T-cell (primary cell): ENCODE results near the gene SYNE4. TPM values are rescaled to one million over a fixed set of nuclear protein-coding genes. Genes with fewer than 3 reads are reported as not detected.

Source experiments
- ATAC-seq, 4 experiments: fragments of 200-7000 bp in 3 of 4; fragments of 150-1000 bp in 1 of 4; cut with Tn5 transposase; replicated peaks in 1 of 4; 1 replicate in 3 of 4; 2 replicates in 1 of 4; pipeline ENCODE4 v1.10.0; 2021; ENCODE audit warnings: moderate library complexity in 3 of 4, mild to moderate bottlenecking in 2 of 4, moderate number of reproducible peaks in 1 of 4
- CTCF ChIA-PET, 2 donors: fragments of 300-600 bp; sonication (Branson Sonifier 250); formaldehyde crosslinking; loops; one replicate each; lab custom pipeline; 2022; ENCODE audit warnings: antibody characterized with exemption in 2 of 2; lab: Charles Lee
- POLR2A ChIA-PET, 2 donors: fragments of 300-600 bp; sonication (Branson Sonifier 250); formaldehyde crosslinking; loops; one replicate each; lab custom pipeline; 2022; ENCODE audit warnings: antibody characterized with exemption in 2 of 2; lab: Charles Lee
- DNase-seq, 35 experiments: peaks; one replicate each; pipeline versions ENCODE4 v3.0.0 to v3.0.0-alpha.2; 2013 to 2023
- H3K27ac ChIP-seq: one replicate; pipeline ENCODE4 v1.5.1; 2013; ENCODE audit warnings: low read length
- H3K27me3 ChIP-seq, 2 experiments: replicated peaks in 1 of 2; 1 replicate in 1 of 2; 2 replicates in 1 of 2; pipeline versions ENCODE4 v1.6.1 to v1.7.0; 2013; ENCODE audit warnings: low read length in 1 of 2, mixed read lengths in 1 of 2; ENCODE audit not compliant: control insufficient read depth in 2 of 2, insufficient read depth in 2 of 2; ENCODE audit errors: extremely low read depth in 1 of 2
- H3K36me3 ChIP-seq, 2 donors: 1 replicate in 1 of 2; 2 replicates in 1 of 2; pipeline versions ENCODE4 v1.6.1 to v1.7.0; 2013; ENCODE audit warnings: low read length in 1 of 2; ENCODE audit not compliant: control insufficient read depth in 2 of 2, insufficient read depth in 1 of 2; ENCODE audit errors: extremely low read depth in 1 of 2
- H3K4me1 ChIP-seq, 2 experiments: 1 replicate in 1 of 2; 2 replicates in 1 of 2; pipeline versions ENCODE4 v1.6.1 to v1.7.0; 2013; ENCODE audit warnings: low read length in 2 of 2, mixed read lengths in 1 of 2; ENCODE audit not compliant: insufficient read depth in 2 of 2, control insufficient read depth in 1 of 2; ENCODE audit errors: extremely low read depth in 1 of 2
- H3K4me3 ChIP-seq, 2 donors: 1 replicate in 1 of 2; 2 replicates in 1 of 2; pipeline versions ENCODE4 v1.5.1 to v1.7.0; 2013; ENCODE audit warnings: mild to moderate bottlenecking in 2 of 2, low read length in 1 of 2, moderate library complexity in 1 of 2; ENCODE audit not compliant: control insufficient read depth in 1 of 2; ENCODE audit errors: extremely low read depth in 1 of 2
- H3K9me3 ChIP-seq: 2 replicates; pipeline ENCODE4 v1.7.0; 2013
- H3K27ac Mint-ChIP-seq, 2 donors: one replicate each; pipeline ENCODE4 v1.8.0; 2020 to 2021; ENCODE audit warnings: mild to moderate bottlenecking in 2 of 2, mixed read lengths in 2 of 2
- H3K27me3 Mint-ChIP-seq, 2 donors: one replicate each; pipeline ENCODE4 v1.8.0; 2021 to 2022; ENCODE audit warnings: mixed read lengths in 2 of 2
- H3K36me3 Mint-ChIP-seq: one replicate; pipeline ENCODE4 v1.8.0; 2021; ENCODE audit warnings: mixed read lengths
- H3K4me1 Mint-ChIP-seq, 3 donors: one replicate each; pipeline ENCODE4 v1.8.0; 2020 to 2022; ENCODE audit warnings: mixed read lengths in 3 of 3, mild to moderate bottlenecking in 1 of 3
- H3K4me3 Mint-ChIP-seq, 3 donors: one replicate each; pipeline ENCODE4 v1.8.0; 2020 to 2022; ENCODE audit warnings: mild to moderate bottlenecking in 3 of 3, mixed read lengths in 3 of 3, moderate library complexity in 3 of 3
- H3K9me3 Mint-ChIP-seq, 3 donors: one replicate each; pipeline ENCODE4 v1.8.0; 2020 to 2022; ENCODE audit warnings: mixed read lengths in 3 of 3
- WGBS: methylation state at CpG from one replicate; pipeline ENCODE4 v1.1.5; 2013; ENCODE audit warnings: missing lambda C conversion rate; ENCODE audit not compliant: insufficient coverage; 5-methylcytosine and 5-hydroxymethylcytosine counted together
- total RNA-seq, 35 experiments: library from RNA in 6 of 35; stranded (reverse) in 6 of 35; fragments of 120-200 nt in 1 of 35; gene quantifications; one replicate each; pipeline versions ENCODE4 v1.2.1 to v1.2.4 and lab custom pipeline; 2013 to 2026

Gene SYNE4
- total RNA-seq, 5 donors from 2014 or later (not counting 1 experiment from before 2014, with no cell fraction given), result 3.2 to 4.4 (median 3.7) TPM

DNA sequence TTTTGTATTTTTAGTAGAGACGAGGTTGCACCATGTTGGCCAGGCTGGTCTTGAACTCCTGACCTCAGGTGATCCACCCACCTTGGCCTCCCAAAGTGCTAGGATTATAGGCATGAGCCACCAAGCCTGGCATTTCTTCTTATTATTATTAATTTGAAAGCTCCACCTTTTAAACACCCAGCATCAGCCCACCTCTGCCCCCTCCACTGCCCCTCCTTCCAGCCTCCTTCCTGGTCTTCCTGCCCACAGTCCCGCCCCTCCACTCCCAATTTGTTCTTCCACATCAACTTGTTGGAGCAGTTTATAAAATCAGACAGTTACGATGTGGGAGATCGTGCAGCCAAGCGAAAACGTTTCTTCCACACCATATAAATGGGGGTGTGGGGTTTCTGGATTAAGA is 31.9 kb upstream of the SYNE4 start:
- Histone ChIP-seq H3K4me3 (no peak overlapping the region), H3K9me3 (no peaks in the 10 kb centered on the region), H3K27ac (no peak overlapping the region), H3K4me1 (peaks cover 18% of the 10 kb centered on the region in 2 experiments), H3K27me3 (no peaks in the 10 kb centered on the region), H3K36me3 (peaks cover 0 to 2% of the 10 kb centered on the region in 2 donors)
- POLR2A ChIA-PET, result interaction anchor here in 1 of 2 donors (0.7 kb wide), 1 partner anchor 63 kb away, joined by 4 read pairs; no protein-coding TSS in a partner anchor
- 83% methylated on average over 1 of the region's 6 CpGs for WGBS
- no peaks in the 10 kb centered on the region for H3K9me3 Mint-ChIP-seq
- H3K27ac Mint-ChIP-seq, result no peak overlapping the region
- H3K4me1 Mint-ChIP-seq, result peaks cover 17 to 23% (median 18%) of the 10 kb centered on the region in 3 donors
- no peaks in the 10 kb centered on the region for H3K27me3 Mint-ChIP-seq
- CTCF ChIA-PET, result interaction anchor here in 1 of 2 donors (0.7 kb wide), 1 partner anchor 67 kb away, joined by 4 read pairs; no protein-coding TSS in a partner anchor
- peaks cover 6% of the 10 kb centered on the region for H3K36me3 Mint-ChIP-seq
- H3K4me3 Mint-ChIP-seq, result no peak overlapping the region
- DNase-seq, result no peak
- ATAC-seq, result no peak

GRCh38 chr19:36032251-36033104 is 23.9 kb upstream of the SYNE4 start, which contains the start of gene CLIP3:
Gene CLIP3 (minus strand): TSS chr19:36032873. CDS start chr19:36032357, 516 bp downstream.
- ATAC-seq (peak in 3 of 4 experiments; percentile 59 to 61 (median 60)), DNase-seq (peak in 19 of 35 experiments; percentile 10 to 52 (median 27))
- no peaks in the 10 kb centered on the region for H3K9me3 ChIP-seq
- Mint-ChIP-seq H3K36me3 (peaks cover 23% of the 10 kb centered on the region), H3K27me3 (peaks cover 0 to 3% of the 10 kb centered on the region in 2 donors), H3K27ac (peak within 1 kb of the TSS in 1 of 2 donors; percentile 16), H3K9me3 (no peaks in the 10 kb centered on the region), H3K4me1 (peaks cover 36 to 47% (median 38%) of the 10 kb centered on the region in 3 donors), H3K4me3 (peak within 1 kb of the TSS; percentile 31 to 64 (median 57))
- peaks cover 24 to 35% of the 10 kb centered on the region in 2 experiments for H3K4me1 ChIP-seq
- H3K27me3 ChIP-seq, result peaks cover 0 to 12% of the 10 kb centered on the region in 2 experiments
- 21% methylated on average over 26 of the region's 51 CpGs for WGBS
- peaks cover 0 to 5% of the 10 kb centered on the region in 2 donors for H3K36me3 ChIP-seq
- POLR2A ChIA-PET, result no interaction called here
- CTCF ChIA-PET, result no interaction called here
- H3K4me3 ChIP-seq, result peak within 1 kb of the TSS; percentile 28 to 35
- H3K27ac ChIP-seq, result no peak within 1 kb of the TSS

- Histone ChIP-seq H3K36me3 (peaks cover 0 to 7% of the 10 kb centered on the region in 2 donors), H3K27ac (no peak overlapping the region), H3K4me3 (no peak overlapping the region), H3K9me3 (no peaks in the 10 kb centered on the region), H3K27me3 (peaks cover 0 to 12% of the 10 kb centered on the region in 2 experiments), H3K4me1 (peaks cover 15 to 24% of the 10 kb centered on the region in 2 experiments)
- H3K4me1 Mint-ChIP-seq, result peaks cover 26 to 35% (median 29%) of the 10 kb centered on the region in 3 donors
- H3K4me3 Mint-ChIP-seq, result no peak overlapping the region
- ATAC-seq, result no peak
- H3K36me3 Mint-ChIP-seq, result peaks cover 29% of the 10 kb centered on the region
- no peaks in the 10 kb centered on the region for H3K9me3 Mint-ChIP-seq
- H3K27me3 Mint-ChIP-seq, result peaks cover 0 to 3% of the 10 kb centered on the region in 2 donors
- ChIA-PET POLR2A (no interaction called here), CTCF (no interaction called here)
- 92% methylated on average over 2 of the region's 6 CpGs for WGBS
- H3K27ac Mint-ChIP-seq, result no peak overlapping the region
- no peak for DNase-seq
Observed at GRCh38 chr19:36031308-36031707, 22.7 kb upstream of the SYNE4 start.

DNA sequence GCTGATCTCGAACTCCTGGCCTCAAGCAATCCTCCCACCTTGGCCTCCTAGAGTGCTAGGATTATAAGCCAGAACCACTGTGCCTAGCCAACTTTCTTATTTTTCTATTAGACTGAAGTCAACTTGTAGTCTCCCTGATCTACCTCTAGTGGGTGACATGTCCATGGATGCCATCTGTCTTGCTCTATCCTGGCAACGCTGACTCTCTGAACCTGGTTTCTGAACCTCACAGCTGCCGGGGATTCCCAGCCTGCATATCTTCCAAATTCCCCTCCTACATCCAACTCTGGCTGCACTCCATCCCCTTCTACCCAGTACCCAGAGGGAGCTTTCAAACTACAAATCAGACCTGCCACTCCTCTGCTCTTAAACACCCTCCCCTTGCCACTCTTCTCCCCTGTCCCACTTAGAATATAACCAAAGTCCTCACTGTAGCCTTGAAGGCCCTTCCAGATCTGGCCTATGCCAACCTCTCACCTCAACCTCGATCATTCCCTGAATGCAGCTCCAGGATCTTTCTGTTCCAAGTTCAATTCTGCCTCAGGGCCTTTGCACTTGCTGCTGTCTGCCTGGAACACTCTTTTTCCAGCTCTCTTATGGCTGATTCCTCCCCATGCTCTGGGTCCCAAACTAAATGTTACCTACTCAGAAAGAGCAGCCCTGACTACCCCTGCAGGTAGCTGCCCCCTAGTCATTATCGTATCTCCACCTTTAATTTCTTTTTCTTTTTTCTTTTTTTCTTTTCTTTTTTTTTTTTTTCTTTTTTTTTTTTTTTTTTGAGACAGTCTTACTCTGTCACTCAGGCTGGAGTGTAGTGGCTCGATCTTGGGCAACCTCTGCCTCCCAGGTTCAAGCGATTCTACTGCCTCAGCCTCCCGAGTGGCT is 21.9 kb upstream of the SYNE4 start:
- no peaks in the 10 kb centered on the region for H3K9me3 Mint-ChIP-seq
- no peak for DNase-seq
- H3K4me1 Mint-ChIP-seq, result peaks cover 20 to 27% (median 22%) of the 10 kb centered on the region in 3 donors
- peaks cover 0 to 3% of the 10 kb centered on the region in 2 donors for H3K27me3 Mint-ChIP-seq
- Histone ChIP-seq H3K9me3 (no peaks in the 10 kb centered on the region), H3K27me3 (peaks cover 0 to 12% of the 10 kb centered on the region in 2 experiments), H3K4me3 (no peak overlapping the region), H3K27ac (no peak overlapping the region), H3K36me3 (peaks cover 0 to 7% of the 10 kb centered on the region in 2 donors), H3K4me1 (peaks cover 7 to 18% of the 10 kb centered on the region in 2 experiments)
- ChIA-PET CTCF (interaction anchor here in 1 of 2 donors (0.7 kb wide), 1 partner anchor 1920 kb away, joined by 4 read pairs; no protein-coding TSS in a partner anchor), POLR2A (no interaction called here)
- ATAC-seq, result no peak
- H3K4me3 Mint-ChIP-seq, result no peak overlapping the region
- WGBS, result 87% methylated on average over 4 of the region's 8 CpGs
- H3K27ac Mint-ChIP-seq, result peak overlapping the region in 1 of 2 donors; percentile 62
- peaks cover 34% of the 10 kb centered on the region for H3K36me3 Mint-ChIP-seq

DNA sequence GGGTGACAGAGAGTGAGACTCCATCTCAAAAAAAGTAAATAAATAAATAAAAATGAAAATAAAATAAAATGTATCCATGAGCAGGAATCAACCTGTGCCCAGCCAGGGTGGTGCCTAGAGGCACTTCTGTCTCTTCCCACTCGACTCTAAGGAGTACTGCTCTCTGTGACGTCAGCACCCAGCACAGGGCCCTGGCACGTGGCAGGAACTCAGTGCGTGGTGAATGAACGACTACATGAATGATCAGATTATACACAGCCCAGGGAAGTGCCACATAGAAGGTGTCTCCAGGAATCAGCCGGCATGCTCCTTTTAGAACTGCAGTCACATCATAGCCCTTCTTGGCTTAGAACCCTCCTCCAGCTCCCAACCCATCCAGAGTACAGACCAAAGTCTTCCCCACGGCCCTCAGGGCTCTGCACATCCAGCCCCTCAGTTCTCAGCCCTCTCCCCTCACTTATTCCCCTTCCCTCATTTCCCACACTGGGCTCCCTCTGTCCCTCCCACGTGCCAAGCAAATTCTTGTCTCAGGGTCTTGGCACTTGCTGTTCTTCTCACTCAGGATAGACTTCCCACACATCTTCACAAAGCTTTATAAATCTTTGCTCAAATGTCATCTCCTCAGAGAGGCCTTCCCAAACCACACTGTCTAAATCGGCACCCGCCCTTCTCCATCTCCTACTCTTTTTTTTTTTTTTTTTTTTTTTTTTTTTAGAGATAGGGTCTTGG is 19.9 kb upstream of the SYNE4 start:
- Histone ChIP-seq H3K27ac (no peak overlapping the region), H3K27me3 (peaks cover 0 to 12% of the 10 kb centered on the region in 2 experiments), H3K36me3 (peaks cover 4 to 7% of the 10 kb centered on the region in 2 donors), H3K4me3 (no peak overlapping the region), H3K4me1 (peaks cover 3 to 13% of the 10 kb centered on the region in 2 experiments), H3K9me3 (no peaks in the 10 kb centered on the region)
- Mint-ChIP-seq H3K27me3 (peaks cover 0 to 3% of the 10 kb centered on the region in 2 donors), H3K27ac (no peak overlapping the region), H3K4me3 (no peak overlapping the region), H3K36me3 (peaks cover 27% of the 10 kb centered on the region), H3K4me1 (peaks cover 2 to 11% (median 10%) of the 10 kb centered on the region in 3 donors), H3K9me3 (no peaks in the 10 kb centered on the region)
- no peak for ATAC-seq
- CTCF ChIA-PET, result no interaction called here
- DNase-seq, result no peak
- POLR2A ChIA-PET, result no interaction called here
- WGBS, result 92% methylated on average over 8 of the region's 10 CpGs
